Stimulated activated CD8-positive, alpha-beta memory T cell treated with anti-CD3 and anti-CD28 coated beads, Interleukin-15, amount 100 ng/mL, for 24 hours (primary cell): Measurements from ENCODE around the gene USP43.
"Not testable (repeated sequence)": the region's sequence is repeated elsewhere in the genome, so short reads cannot be mapped to it uniquely, and the experiment has no call there.

Experiments
- DNase-seq: peaks from one replicate; pipeline ENCODE4 v3.0.0-alpha.2; 2020; ENCODE audit warnings: low read depth

The USP43 gene

DNA sequence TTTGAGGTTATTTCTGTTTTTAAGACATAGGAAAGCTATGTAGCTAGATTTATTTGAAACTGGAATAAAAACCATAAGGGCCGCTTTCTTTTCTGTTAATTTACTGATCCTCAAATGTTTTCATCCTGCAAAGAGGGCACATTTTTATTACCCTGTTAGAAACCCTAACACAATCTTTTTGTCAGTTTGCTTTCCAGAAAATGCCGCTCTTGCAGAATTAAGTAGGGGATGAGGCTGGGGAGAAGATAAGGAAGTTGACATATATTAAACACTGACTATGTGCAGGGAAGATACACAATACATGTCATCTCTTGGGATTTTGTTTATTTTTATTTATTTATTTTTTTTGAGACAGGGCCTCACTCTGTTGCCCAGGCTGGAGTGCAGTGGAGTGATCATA is 15.7 kb downstream of the USP43 start:
- DNase-seq, result no peak

DNA sequence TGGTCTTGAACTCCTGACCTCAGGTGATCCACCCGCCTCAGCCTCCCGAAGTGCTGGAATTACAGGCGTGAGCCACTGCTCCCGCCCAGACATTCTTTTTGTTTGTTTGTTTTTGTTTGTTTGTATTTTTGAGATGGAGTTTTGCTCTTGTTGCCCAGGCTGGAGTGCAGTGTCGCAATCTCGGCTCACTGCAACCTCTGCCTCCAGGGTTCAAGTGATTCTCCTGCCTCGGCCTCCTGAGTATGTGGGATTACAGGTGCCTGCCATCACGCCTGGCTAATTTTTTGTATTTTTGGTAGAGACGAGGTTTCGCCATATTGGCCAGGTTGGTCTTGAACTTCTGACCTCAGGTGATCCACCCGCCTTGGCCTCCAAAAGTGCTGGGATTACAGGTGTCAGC is 18.2 kb downstream of the USP43 start:
- DNase-seq, result not testable (repeated sequence)

DNA sequence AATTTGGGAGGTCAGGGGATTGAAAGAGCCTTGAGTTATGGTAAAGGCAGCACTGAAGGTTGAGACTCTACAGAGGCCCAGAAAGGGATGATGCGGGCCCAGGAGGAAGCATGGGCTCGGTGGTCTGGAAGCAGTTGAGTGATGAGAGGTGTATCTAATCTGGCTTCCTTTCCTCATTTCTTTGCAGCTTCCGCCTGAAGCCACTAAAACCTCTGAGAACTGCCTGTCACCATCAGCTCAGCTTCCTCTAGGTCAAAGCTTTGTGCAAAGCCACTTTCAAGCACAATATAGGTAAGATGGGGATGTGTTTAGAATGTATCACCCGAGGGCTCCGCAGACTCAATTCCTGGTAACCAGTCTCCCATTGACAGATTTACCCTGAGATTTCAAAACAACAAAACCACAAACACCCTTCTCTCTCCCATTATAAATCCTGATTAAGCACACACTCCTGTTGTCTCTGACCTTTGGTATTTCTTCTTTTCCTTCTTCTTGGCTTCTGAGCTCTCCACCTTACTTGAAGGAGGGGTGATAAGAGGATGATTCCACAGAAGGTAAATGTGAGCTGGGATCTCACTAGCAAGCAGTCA is 21.2 kb downstream of the USP43 start:
- no peak for DNase-seq

GRCh38 chr17:9668517-9668916 is 23.2 kb downstream of the USP43 start:
- no peak for DNase-seq

- DNase-seq, result no peak
Measured at GRCh38 chr17:9669551-9670008, 24.3 kb downstream of the USP43 start.

DNA sequence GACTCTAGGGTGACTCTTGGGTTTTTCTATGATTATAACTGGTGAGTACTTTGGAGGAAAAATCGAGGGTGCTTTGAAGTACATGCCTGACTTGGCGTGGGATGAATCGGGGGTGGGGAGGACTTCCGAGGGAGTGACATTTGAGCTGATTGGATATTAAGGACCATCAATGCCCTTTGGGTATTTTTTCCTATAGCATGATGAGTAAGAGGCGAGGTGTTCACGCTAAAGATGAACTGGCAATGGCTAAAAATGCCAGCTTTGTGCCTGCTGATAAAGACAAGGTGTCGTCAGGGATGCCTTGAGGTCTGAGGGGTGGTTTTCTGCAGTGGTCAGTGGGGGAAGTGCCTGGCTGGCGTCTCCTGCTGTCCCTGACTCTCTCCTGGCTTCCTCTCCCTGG is 25.3 kb downstream of the USP43 start:
- DNase-seq, result no peak

- no peak for DNase-seq
Measured at GRCh38 chr17:9671559-9671958, 26.2 kb downstream of the USP43 start.

DNA sequence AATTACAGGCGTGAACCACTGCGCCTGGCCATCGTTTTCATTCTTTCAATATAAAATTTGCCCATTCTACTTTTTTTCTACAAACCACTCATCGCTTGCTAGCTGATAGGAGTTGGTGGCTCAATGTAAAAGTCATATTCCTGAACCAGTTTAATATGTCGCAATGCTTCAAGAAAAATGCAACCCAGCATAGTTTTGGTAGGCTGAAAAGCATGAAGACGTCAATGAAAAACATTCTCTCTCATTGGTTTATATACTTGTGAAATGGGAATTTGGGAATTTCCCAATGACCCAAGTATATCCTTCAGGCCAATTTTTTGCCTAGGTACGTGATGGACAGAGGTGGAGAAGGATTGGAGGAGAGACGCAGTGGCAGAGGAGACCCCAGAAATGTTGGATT is 26.9 kb downstream of the USP43 start:
- no peak for DNase-seq

GRCh38 chr17:9672691-9673090 is 27.4 kb downstream of the USP43 start:
- DNase-seq, result no peak

GRCh38 chr17:9676084-9676483 is 30.8 kb downstream of the USP43 start:
- DNase-seq, result no peak

DNA sequence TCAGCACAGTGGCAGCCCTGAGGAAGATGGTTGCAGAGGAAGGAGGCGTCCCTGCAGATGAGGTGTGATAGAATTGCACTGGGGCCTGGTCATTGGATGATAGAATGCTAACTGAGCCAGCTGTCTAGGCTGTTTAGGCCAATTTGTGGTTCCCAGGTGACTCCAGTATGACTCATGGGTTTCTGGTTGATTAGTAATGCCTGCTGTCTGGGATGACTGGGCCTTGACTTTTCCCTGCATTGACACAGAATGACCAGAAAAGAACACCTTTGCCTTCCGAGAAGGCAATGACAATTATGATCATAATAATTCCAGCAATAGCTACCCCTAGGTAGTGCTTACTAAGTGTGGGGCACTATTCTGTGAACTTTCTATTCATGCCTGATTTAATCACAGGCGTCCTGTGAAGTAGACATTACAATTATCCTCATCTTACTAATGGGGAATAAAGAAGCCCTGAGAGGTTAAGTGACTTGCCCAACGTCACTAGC is 31.5 kb downstream of the USP43 start:
- no peak for DNase-seq

DNA sequence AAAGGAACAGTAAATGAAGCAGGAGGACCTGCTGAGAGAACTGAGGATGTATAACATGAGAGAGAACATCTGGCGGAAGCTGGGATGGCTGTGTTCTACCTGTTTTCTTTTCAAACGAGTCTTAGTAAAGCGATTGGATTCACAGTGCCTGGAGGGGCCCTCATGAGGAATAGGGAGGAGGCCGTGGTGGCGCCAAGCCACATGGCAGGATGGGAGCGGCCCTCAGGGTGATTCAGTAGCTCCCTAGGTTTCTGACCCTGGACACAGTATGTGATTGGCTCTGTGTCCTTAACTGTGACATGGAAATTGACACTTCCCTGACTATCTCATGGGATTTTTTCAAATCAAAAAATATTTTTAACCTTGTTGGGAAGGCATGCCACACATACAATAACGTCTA is 32.1 kb downstream of the USP43 start:
- DNase-seq, result no peak

- no peak for DNase-seq
Measured at GRCh38 chr17:9677896-9678295, 32.6 kb downstream of the USP43 start.

- no peak for DNase-seq
Measured at GRCh38 chr17:9684955-9685621, 39.8 kb downstream of the USP43 start.

DNA sequence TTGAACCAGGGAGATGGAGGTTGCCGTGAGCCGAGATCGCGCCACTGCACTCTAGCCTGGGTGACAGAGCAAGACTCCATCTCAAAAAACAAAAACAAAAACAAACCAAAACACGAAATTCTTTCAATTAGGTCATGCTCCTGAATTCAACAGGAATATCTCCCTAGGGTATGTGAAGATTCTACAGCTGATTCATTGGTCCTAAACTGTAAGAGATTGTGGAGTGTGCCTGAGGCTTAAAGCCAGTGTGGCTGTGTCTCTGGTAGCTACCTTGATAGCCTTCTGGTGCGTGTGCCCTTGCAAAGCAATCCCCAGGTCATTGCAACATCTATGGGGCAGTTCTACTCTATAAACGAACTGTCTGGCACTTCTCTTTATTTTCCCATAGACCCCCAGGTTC is 48.4 kb downstream of the USP43 start:
- DNase-seq, result no peak

- no peak for DNase-seq
Measured at GRCh38 chr17:9696279-9697044, 51.1 kb downstream of the USP43 start.

DNA sequence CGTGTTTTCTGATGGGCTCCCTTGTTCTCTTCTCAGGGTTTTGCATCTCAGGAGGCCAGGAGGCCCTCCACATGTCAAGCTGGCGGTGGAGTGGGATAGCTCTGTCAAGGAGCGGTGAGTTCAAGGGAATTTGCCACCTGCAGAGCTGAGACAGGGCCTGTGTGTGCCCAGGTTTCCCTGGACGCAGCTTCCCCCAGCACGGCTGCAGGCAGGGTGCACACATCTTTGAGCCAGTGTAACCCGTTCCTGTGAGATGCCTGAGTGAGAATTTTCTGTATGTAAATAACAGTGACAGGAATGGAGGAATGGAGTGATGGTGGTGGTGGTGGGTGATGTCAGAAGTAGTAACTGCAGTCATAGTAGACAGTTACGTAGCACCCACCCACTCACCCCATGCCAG is 54.8 kb downstream of the USP43 start:
- DNase-seq, result no peak

- no peak for DNase-seq
Measured at GRCh38 chr17:9700754-9701476, 55.6 kb downstream of the USP43 start.

DNA sequence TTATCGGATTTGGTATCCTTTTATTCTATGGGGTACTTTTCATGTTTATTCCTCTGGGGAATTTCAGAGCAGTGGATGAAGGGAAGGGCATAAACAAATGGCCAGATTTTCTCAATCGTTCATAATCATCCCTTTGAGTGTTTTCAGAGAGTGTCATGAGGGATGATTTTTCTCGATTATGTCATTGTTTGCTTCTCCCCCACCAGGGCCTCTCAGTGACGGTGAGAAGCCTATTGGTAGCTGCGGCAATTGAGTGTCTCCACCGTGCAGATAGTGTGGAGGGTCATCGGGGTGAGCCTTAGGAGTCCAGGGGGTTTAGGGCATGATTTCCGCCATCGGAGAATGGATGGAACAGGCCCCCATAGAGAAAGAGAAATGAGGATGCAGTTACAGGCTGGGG is 57.2 kb downstream of the USP43 start:
- no peak for DNase-seq

DNA sequence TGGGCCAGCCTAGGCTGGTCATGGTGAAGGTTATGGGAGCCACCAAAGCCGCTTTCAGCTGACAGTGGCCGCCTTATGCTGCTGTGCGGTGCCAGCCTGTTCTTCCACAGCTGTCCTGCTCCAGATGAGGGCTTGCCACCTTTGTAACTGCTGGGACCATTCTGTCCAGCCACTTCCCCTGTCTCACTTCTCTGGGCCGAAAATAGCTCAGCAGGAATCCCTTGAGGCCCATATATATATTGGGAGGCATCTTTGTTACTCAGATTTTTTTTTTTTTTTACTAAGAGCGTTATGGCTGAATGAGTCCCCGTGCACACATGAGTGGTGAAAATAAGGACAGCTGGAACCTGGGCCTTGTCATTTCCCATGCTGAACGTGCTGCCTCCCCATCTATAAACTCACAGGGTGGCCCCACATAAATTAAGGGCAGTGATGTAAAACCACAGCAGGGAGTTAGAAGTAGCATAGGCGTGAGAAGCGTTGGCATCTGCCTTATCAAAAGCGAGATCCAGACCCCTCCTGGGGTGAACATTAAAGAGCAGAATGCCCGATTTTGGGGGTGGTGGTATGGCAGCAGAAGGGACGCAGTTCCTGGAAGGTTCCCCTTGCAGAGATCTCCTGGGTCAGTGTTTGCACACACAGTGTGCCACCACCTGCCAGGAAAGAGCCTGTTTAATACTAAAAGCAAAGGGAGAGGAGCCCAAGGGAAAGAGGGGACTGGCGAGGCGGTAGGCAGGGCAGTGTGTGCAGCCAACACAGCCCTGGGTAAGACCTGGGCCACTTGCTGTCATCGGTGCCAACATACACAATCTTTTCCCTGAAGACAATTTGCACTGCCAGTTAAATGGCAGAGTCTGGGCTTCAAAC is 57.8 kb downstream of the USP43 start:
- no peak for DNase-seq

- no peak for DNase-seq
Measured at GRCh38 chr17:9703781-9704082, 58.4 kb downstream of the USP43 start.

DNA sequence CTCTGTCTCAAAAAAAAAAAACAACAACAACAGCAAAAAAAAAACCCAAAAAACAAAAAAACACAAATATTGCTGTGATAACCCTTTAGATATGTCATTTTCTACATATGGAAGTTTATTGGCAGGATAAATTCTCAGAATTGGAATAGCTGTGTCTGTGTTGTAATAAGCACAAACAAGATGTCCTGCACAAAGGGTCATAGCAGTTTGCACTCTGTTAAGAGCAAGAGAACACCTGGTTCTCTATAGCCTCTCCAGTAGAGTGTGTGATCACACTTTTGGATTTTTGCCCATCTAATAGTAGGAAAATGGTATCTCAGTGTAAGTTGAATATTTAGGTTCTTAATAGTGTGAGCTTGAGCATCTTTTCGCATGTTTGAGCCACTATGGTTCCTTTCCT is 60.4 kb downstream of the USP43 start:
- DNase-seq, result no peak
